C4-2B (cell line): Measurements from ENCODE around the gene CETN2.

ENCODE experiments used
- H3K27ac ChIP-seq: fragments of 450-650 bp; 2 replicates; pipeline ENCODE4 v1.5.1; 2017
- CTCF ChIP-seq: fragments of 450-650 bp; conservative IDR thresholded peaks from 2 replicates; pipeline ENCODE4 v1.5.1; 2017; ENCODE audit warnings: mild to moderate bottlenecking
- ZFX ChIP-seq: fragments of 450-650 bp; IDR thresholded peaks from 2 replicates; pipeline ENCODE4 v1.6.1; 2017

CETN2 gene

GRCh38 chrX:152830312-152831305 is at the start of gene CETN2, which contains the start of gene NSDHL:
TSS of gene CETN2 (minus strand) at chrX:152830757. CDS start at chrX:152830710, 47 bp downstream.
TSS of gene NSDHL (plus strand) at chrX:152831063. CDS start at chrX:152846325, 15,262 bp downstream.
- peak within 1 kb of the TSS; percentile 82 for H3K27ac ChIP-seq
- TF ChIP-seq CTCF (no peak), ZFX (0 out of 2 replicates have a peak, but pooled peaks have one; percentile 9)

GRCh38 chrX:152878976-152879755 is 48.6 kb upstream of the CETN2 start:
- no peak overlapping the region for H3K27ac ChIP-seq
- TF ChIP-seq ZFX (no peak), CTCF (no peak)

GRCh38 chrX:152876931-152877840 is 46.6 kb upstream of the CETN2 start:
- no peak overlapping the region for H3K27ac ChIP-seq
- TF ChIP-seq ZFX = no peak
- TF ChIP-seq CTCF = no peak

GRCh38 chrX:152873361-152873760 is 42.8 kb upstream of the CETN2 start:
- H3K27ac ChIP-seq = no peak overlapping the region
- TF ChIP-seq ZFX (no peak), CTCF (no peak)

GRCh38 chrX:152872522-152872921 is 42.0 kb upstream of the CETN2 start:
- no peak for TF ChIP-seq CTCF
- no peak for TF ChIP-seq ZFX
- no peak overlapping the region for H3K27ac ChIP-seq

GRCh38 chrX:152871260-152871659 is 40.7 kb upstream of the CETN2 start:
- TF ChIP-seq CTCF (no peak), ZFX (no peak)
- H3K27ac ChIP-seq = no peak overlapping the region
